Measurements from ENCODE around the gene PRIMA1. TPM values are rescaled to one million over a fixed set of nuclear protein-coding genes. Genes with fewer than 3 reads are reported as not detected.

The PRIMA1 gene
- total RNA-seq: not detected in 2 replicates

GRCh38 chr14:93788293-93788542, at the start of gene PRIMA1:
PRIMA1 (minus strand) TSS chr14:93788485; CDS start chr14:93787718, 767 bp downstream.

Other genes starting within 250 kb of the PRIMA1 start
- gene FAM181A, start 138.9 kb upstream of the PRIMA1 start, total RNA-seq: not detected in 2 replicates
- gene ASB2, start 188.1 kb upstream of the PRIMA1 start, total RNA-seq: 0.28 and 0.55 TPM in 2 replicates
- not detected in 2 replicates for gene CCDC197, start 208.8 kb upstream of the PRIMA1 start, total RNA-seq
- gene OTUB2, start 237.9 kb upstream of the PRIMA1 start, total RNA-seq: 0.85 and 0.92 TPM in 2 replicates